CD4-positive, alpha-beta T cell treated with Interferon gamma for 1 hour (primary cell): ENCODE data around the gene MS4A15.
"Not testable (repeated sequence)": the region's sequence is repeated elsewhere in the genome, so short reads cannot be mapped to it uniquely, and the experiment has no call there.

ENCODE experiments used
- DNase-seq: peaks from one replicate; pipeline ENCODE4 v3.0.0-alpha.2; 2020

MS4A15 gene

GRCh38 chr11:60757231-60757800 is 649 bp downstream of the MS4A15 start:
- no peak for DNase-seq

- not testable (repeated sequence) for DNase-seq
These were observed 2.0 kb downstream of the MS4A15 start for GRCh38 chr11:60758671-60759070.

- DNase-seq: not testable (repeated sequence)
These were observed 3.0 kb downstream of the MS4A15 start for GRCh38 chr11:60759438-60760225.

GRCh38 chr11:60761436-60762190 is 4.9 kb downstream of the MS4A15 start:
- no peak for DNase-seq

GRCh38 chr11:60762851-60763691 is 6.4 kb downstream of the MS4A15 start:
- peak; percentile 13 for DNase-seq

- DNase-seq: no peak
These were observed 7.2 kb downstream of the MS4A15 start for GRCh38 chr11:60763692-60764369.

GRCh38 chr11:60764879-60765278 is 8.2 kb downstream of the MS4A15 start:
- DNase-seq: no peak

- no peak for DNase-seq
These were observed 8.7 kb downstream of the MS4A15 start for GRCh38 chr11:60765355-60765754.

GRCh38 chr11:60766547-60766946 is 9.9 kb downstream of the MS4A15 start:
- no peak for DNase-seq

- DNase-seq: no peak
These were observed 10.7 kb downstream of the MS4A15 start for GRCh38 chr11:60767388-60767811.

GRCh38 chr11:60768202-60768601 is 11.5 kb downstream of the MS4A15 start:
- DNase-seq: no peak

GRCh38 chr11:60769273-60769672 is 12.6 kb downstream of the MS4A15 start:
- DNase-seq: no peak

GRCh38 chr11:60769811-60770210 is 13.1 kb downstream of the MS4A15 start:
- no peak for DNase-seq

- DNase-seq: no peak
These were observed 14.5 kb downstream of the MS4A15 start for GRCh38 chr11:60771146-60771545.

- DNase-seq: no peak
These were observed 15.3 kb downstream of the MS4A15 start for GRCh38 chr11:60771879-60772525.

GRCh38 chr11:60772666-60773065 is 16.0 kb downstream of the MS4A15 start:
- no peak for DNase-seq

GRCh38 chr11:60774726-60775125 is 18.1 kb downstream of the MS4A15 start:
- no peak for DNase-seq

GRCh38 chr11:60775420-60775961 is 18.8 kb downstream of the MS4A15 start:
- peak; percentile 79 for DNase-seq

GRCh38 chr11:60776167-60776566 is 19.5 kb downstream of the MS4A15 start:
- DNase-seq: no peak

- no peak for DNase-seq
These were observed 20.4 kb downstream of the MS4A15 start for GRCh38 chr11:60777106-60777505.

- DNase-seq: no peak
These were observed 20.9 kb downstream of the MS4A15 start for GRCh38 chr11:60777572-60777971.
